Spleen (tissue), 7 donors: ENCODE results near the gene H1-8.

Experiments used
- CTCF ChIP-seq, 11 experiments: fragments of 200-600 bp in 7 of 11; fragments of 450-650 bp in 4 of 11; sonication (generic) in 4 of 11; IDR thresholded peaks in 8 of 11; conservative IDR thresholded peaks in 3 of 11; 1 replicate in 7 of 11; 2 replicates in 4 of 11; pipeline versions ENCODE4 v1.4.0 to v1.8.0; 2016 to 2021; ENCODE audit warnings: antibody characterized with exemption in 11 of 11, inconsistent platforms in 4 of 11, mild to moderate bottlenecking in 1 of 11
- POLR2A ChIP-seq, 3 donors: fragments of 450-650 bp; IDR thresholded peaks; one replicate each; pipeline ENCODE4 v1.5.1; 2017; ENCODE audit warnings: antibody characterized with exemption in 3 of 3, mild to moderate bottlenecking in 1 of 3
- POLR2AphosphoS5 ChIP-seq, 3 donors: sonication (generic); formaldehyde crosslinking; IDR thresholded peaks; one replicate each; pipeline ENCODE4 v1.5.1; 2017; ENCODE audit warnings: antibody characterized with exemption in 3 of 3
- donor health status: DM: no; HTN: no; CAD: no; lungs with moderate emphysema.
- donor health status: DM: no; HTN: no; CAD: no.
- donor health status: DM: no; HTN: no; CAD: no.

GRCh38 chr3:129598000-129598381 lies 55.0 kb downstream of the H1-8 start:
- no peak for TF ChIP-seq CTCF (IDR thresholded peaks at IDR 0.05 in 8 of 11, conservative IDR thresholded peaks at IDR 0.05 in 3 of 11)
- TF ChIP-seq POLR2A (IDR thresholded peaks at IDR 0.05), result no peak
- no peak for TF ChIP-seq POLR2AphosphoS5 (IDR thresholded peaks at IDR 0.05)
